Measurements from ENCODE around the gene PEMT. TPM values are rescaled to one million over a fixed set of nuclear protein-coding genes. Genes with fewer than 3 reads are reported as not detected.

The PEMT gene
- total and polyA plus RNA-seq, 2 of the 4 experiments (the other 2 are of a cell fraction) = 23.3 to 49.5 TPM

DNA sequence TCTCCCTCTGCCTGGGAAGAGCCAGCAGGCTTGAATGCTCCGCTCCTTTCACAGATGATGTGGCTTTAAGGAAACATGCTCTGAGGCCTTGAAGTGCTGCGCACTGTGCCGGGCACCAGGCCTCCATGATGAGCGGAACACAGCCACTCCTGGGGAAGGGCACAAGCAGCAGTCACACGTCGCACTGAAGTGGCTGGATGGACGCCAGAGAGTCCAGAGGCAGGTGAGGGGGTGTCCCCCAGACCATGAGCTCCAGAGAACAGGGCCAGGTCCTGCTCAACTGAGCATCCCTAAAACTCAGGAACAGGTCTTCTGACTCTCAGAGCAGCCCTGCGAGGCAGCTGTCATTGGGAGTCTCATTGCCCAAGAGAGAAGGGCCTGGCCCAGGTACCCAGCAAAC, 35.6 kb downstream of the PEMT start:
- H3K4me2 ChIP-seq (ENCODE audit: low read depth, low read length) = no peak overlapping the region
- H2BK15ac ChIP-seq (ENCODE audit: low read depth, low read length) = no peak overlapping the region
- ChIA-PET POLR2A (ENCODE audit: unreplicated experiment) (no interaction called here), CTCF (no interaction called here)
- no peak overlapping the region for H3K14ac ChIP-seq (replicated peaks; ENCODE audit: low read depth, low read length)
- no peak overlapping the region for H2AK5ac ChIP-seq (ENCODE audit: low read depth, low read length)
- H2AFZ ChIP-seq (replicated peaks; ENCODE audit: low read length, poor library complexity) = no peak overlapping the region
- no peak overlapping the region for H4K5ac ChIP-seq (ENCODE audit: low read depth, low read length)
- no peaks in the 10 kb centered on the region; a peak in 1 of 4 replicates for H3K79me1 ChIP-seq (ENCODE audit: low read depth in 1 of 2, low read length in 2 of 2)
- no peak overlapping the region for H3K4me3 ChIP-seq (ENCODE audit: insufficient read depth, low read depth, low read length)
- 92% methylated on average over 4 of the region's 8 CpGs; no CpG with 5 or more reads in 1 of the 2 experiments for whole genome bisulfite sequencing, 2 experiments (ENCODE audit: extremely low coverage in 2 of 2, insufficient read length in 1 of 2)
- no peaks in the 10 kb centered on the region for H3K9me3 ChIP-seq (ENCODE audit: control insufficient read depth, insufficient read depth, low read length)
- no peaks in the 10 kb centered on the region for H3K4me1 ChIP-seq (ENCODE audit: control insufficient read depth, insufficient read depth, low read length)
- no peak overlapping the region for H2BK120ac ChIP-seq (ENCODE audit: low read depth, low read length)
- no peak overlapping the region for H2BK5ac ChIP-seq (ENCODE audit: low read depth, low read length, poor library complexity, severe bottlenecking)
- no peak overlapping the region for H3K56ac ChIP-seq (ENCODE audit: extremely low read depth, insufficient read depth, low read length)
- H3K27me3 ChIP-seq (ENCODE audit: control insufficient read depth, insufficient read depth, low read length) = no peaks in the 10 kb centered on the region
- no peak overlapping the region for H4K91ac ChIP-seq (ENCODE audit: insufficient read depth, low read depth, low read length)
- no peak overlapping the region for H2AK9ac ChIP-seq (replicated peaks; ENCODE audit: low read depth, low read length, poor library complexity)
- H4K8ac ChIP-seq (ENCODE audit: low read depth in 2 of 2, low read length in 2 of 2) = no peak overlapping the region
- H3K4ac ChIP-seq (ENCODE audit: low read depth, low read length) = no peak overlapping the region
- H3K23ac ChIP-seq (ENCODE audit: low read depth, low read length) = no peak overlapping the region
- H2BK20ac ChIP-seq (ENCODE audit: low read depth, low read length) = no peak overlapping the region
- no peaks in the 10 kb centered on the region for H3K9me1 ChIP-seq (ENCODE audit: insufficient read depth, low read length)
- no peak for ATAC-seq (ENCODE audit: low read depth)
- dilution Hi-C loops (cut with HindIII; ENCODE audit: low sequenced_read_pairs, unreplicated experiment) (no loop called here), intact Hi-C loops (cut with micrococcal nuclease) (no loop called here), in situ Hi-C loops (cut with MboI; ENCODE audit: low sequenced_read_pairs) (no loop called here)
- no peaks in the 10 kb centered on the region for H3K36me3 ChIP-seq (ENCODE audit: control insufficient read depth, insufficient read depth, low read length)
- no TSS peak for BruUV-seq (replicated peaks)
- H4K20me1 ChIP-seq (ENCODE audit: insufficient read depth, low read length) = peaks cover 4% of the 10 kb centered on the region; the same call in 1 of the 2 replicates
- DNase-seq = no peak
- no peak overlapping the region for H3K18ac ChIP-seq (ENCODE audit: low read depth, low read length)
- no peak overlapping the region for H3K27ac ChIP-seq (ENCODE audit: insufficient read depth, low read length)
- no peak for TF ChIP-seq CEBPB (IDR thresholded peaks at IDR 0.05; ENCODE audit: low read depth, low read length)
- no peak for TF ChIP-seq CHD1 (IDR thresholded peaks at IDR 0.05; ENCODE audit: low read depth, low read length)
- TF ChIP-seq, protein P1, sequence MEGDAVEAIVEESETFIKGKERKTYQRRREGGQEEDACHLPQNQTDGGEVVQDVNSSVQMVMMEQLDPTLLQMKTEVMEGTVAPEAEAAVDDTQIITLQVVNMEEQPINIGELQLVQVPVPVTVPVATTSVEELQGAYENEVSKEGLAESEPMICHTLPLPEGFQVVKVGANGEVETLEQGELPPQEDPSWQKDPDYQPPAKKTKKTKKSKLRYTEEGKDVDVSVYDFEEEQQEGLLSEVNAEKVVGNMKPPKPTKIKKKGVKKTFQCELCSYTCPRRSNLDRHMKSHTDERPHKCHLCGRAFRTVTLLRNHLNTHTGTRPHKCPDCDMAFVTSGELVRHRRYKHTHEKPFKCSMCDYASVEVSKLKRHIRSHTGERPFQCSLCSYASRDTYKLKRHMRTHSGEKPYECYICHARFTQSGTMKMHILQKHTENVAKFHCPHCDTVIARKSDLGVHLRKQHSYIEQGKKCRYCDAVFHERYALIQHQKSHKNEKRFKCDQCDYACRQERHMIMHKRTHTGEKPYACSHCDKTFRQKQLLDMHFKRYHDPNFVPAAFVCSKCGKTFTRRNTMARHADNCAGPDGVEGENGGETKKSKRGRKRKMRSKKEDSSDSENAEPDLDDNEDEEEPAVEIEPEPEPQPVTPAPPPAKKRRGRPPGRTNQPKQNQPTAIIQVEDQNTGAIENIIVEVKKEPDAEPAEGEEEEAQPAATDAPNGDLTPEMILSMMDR (conservative IDR thresholded peaks at IDR 0.05; ENCODE audit: low read depth, low read length) = no peak
- no peak for TF ChIP-seq RAD21 (IDR thresholded peaks at IDR 0.05; ENCODE audit: low read length)
- no peak for TF ChIP-seq MAZ (IDR thresholded peaks at IDR 0.05; ENCODE audit: borderline replicate concordance, low read depth, low read length)
- TF ChIP-seq, protein P2, sequence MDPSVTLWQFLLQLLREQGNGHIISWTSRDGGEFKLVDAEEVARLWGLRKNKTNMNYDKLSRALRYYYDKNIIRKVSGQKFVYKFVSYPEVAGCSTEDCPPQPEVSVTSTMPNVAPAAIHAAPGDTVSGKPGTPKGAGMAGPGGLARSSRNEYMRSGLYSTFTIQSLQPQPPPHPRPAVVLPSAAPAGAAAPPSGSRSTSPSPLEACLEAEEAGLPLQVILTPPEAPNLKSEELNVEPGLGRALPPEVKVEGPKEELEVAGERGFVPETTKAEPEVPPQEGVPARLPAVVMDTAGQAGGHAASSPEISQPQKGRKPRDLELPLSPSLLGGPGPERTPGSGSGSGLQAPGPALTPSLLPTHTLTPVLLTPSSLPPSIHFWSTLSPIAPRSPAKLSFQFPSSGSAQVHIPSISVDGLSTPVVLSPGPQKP (IDR thresholded peaks at IDR 0.05; ENCODE audit: borderline replicate concordance, low read depth, low read length) = no peak
- TF ChIP-seq FOS (IDR thresholded peaks at IDR 0.05; ENCODE audit: low read depth, low read length) = no peak
- no peak for TF ChIP-seq RCOR1 (IDR thresholded peaks at IDR 0.05; ENCODE audit: insufficient replicate concordance, low read length)
- no peak for TF ChIP-seq MXI1 (IDR thresholded peaks at IDR 0.05; ENCODE audit: borderline replicate concordance, low read depth, low read length)
- TF ChIP-seq POLR2A (IDR thresholded peaks at IDR 0.05; ENCODE audit: low read depth, low read length) = no peak
- no peak for TF ChIP-seq MAFK (IDR thresholded peaks at IDR 0.05; ENCODE audit: low read depth, low read length)
- TF ChIP-seq BHLHE40 (IDR thresholded peaks at IDR 0.05; ENCODE audit: low read depth, low read length) = no peak
- no peak for TF ChIP-seq SMC3 (IDR thresholded peaks at IDR 0.05; ENCODE audit: low read depth, low read length)
- TF ChIP-seq RFX5 (IDR thresholded peaks at IDR 0.05; ENCODE audit: low read depth, low read length) = no peak
- TF ChIP-seq USF2 (IDR thresholded peaks at IDR 0.05; ENCODE audit: low read depth, low read length) = no peak
- H3K9ac ChIP-seq (ENCODE audit: low read depth, low read length) = no peak overlapping the region

Data from IMR-90 (cell line).